ENCODE measurements around the gene DPYSL4. TPM values are rescaled to one million over a fixed set of nuclear protein-coding genes. Genes with fewer than 3 reads are reported as not detected.

The DPYSL4 gene
- total RNA-seq, 3 donors from 2014 or later (not counting 1 experiment from before 2014, with no cell fraction given), result 0.40 to 1.3 (median 1.0) TPM

DNA sequence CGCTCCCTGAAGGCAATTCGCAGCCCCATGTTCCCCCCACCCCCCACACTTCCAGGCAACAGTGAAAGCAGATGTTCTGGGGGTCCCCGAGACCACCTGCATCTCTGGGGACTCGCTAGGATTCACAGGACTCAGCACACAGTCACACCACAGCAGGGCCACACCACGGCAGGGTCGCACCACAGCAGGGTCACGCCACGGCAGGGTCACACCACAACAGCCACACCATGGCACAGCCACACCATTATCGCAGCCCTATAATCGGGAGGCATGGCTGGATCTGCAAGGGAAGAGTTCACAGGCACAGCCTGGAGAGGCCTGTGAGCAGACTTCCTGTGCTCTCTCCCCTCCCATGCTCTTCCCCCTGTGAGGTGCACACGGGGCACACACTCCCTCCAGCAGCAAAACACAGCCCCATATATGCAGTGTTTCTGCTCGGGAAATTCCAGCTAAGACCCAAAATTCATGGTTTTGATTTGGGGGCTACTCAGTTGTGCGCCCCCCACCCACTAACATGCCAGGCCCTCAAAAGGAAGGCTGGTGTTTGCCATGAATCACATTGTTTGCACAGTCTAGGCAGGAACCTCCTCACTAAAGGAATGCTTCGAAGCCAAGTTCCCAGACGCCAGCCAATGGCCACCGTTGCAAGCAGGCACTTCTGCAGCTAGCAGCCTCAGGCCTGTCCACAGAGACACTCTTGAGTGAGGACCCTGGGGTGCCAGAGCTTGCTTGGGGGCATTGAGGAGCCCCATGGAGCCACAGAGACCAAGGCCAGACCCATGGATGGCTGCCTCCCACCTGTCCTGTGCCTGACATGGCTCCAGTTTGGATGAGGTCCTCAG lies 7.0 kb upstream of the DPYSL4 start:
- Mint-ChIP-seq H3K36me3 (no peaks in the 10 kb centered on the region), H3K4me1 (no peaks in the 10 kb centered on the region), H3K27ac (no peak overlapping the region), H3K27me3 (ENCODE audit: low read depth in 2 of 2) (peaks cover 33 to 49% of the 10 kb centered on the region in 2 donors), H3K9me3 (no peaks in the 10 kb centered on the region), H3K4me3 (no peak overlapping the region)
- Histone ChIP-seq H3K27ac (ENCODE audit: low read length) (no peak overlapping the region), H3K4me1 (ENCODE audit: control insufficient read depth, insufficient read depth, low read length) (peaks cover 4% of the 10 kb centered on the region), H3K9me3 (ENCODE audit: control insufficient read depth, insufficient read depth, low read length) (no peaks in the 10 kb centered on the region), H3K4me3 (ENCODE audit: low read length) (no peak overlapping the region), H3K27me3 (ENCODE audit: control insufficient read depth, insufficient read depth, low read length) (peaks cover 25% of the 10 kb centered on the region), H3K36me3 (ENCODE audit: control insufficient read depth, insufficient read depth, low read length) (no peaks in the 10 kb centered on the region)
- intact Hi-C loops (cut with micrococcal nuclease), result no loop called here
- TF ChIP-seq, protein P1, sequence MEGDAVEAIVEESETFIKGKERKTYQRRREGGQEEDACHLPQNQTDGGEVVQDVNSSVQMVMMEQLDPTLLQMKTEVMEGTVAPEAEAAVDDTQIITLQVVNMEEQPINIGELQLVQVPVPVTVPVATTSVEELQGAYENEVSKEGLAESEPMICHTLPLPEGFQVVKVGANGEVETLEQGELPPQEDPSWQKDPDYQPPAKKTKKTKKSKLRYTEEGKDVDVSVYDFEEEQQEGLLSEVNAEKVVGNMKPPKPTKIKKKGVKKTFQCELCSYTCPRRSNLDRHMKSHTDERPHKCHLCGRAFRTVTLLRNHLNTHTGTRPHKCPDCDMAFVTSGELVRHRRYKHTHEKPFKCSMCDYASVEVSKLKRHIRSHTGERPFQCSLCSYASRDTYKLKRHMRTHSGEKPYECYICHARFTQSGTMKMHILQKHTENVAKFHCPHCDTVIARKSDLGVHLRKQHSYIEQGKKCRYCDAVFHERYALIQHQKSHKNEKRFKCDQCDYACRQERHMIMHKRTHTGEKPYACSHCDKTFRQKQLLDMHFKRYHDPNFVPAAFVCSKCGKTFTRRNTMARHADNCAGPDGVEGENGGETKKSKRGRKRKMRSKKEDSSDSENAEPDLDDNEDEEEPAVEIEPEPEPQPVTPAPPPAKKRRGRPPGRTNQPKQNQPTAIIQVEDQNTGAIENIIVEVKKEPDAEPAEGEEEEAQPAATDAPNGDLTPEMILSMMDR (IDR thresholded peaks at IDR 0.05), result no peak
- DNase-seq (no peak), ATAC-seq (no peak)
- WGBS (ENCODE audit: insufficient coverage), result 75% methylated on average over 16 of the region's 16 CpGs

DNA sequence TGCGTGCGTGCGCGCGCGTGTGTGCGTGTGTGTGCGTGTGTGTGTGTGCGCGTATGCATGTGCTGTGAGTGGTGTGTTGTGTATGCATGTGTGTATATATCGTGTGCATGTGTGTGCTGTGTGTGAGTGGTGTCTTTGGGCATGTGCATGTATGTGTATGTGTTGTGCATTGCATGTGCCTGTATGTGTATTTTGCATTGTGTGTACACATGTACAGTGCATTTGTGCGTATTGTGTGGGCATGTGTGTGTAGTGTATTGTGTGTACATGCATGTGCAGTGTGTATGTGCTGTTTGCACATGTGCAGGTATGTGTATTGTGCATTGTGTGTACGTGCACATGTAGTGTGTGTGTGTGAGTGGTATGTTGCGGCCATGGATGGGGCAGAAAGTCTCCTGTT lies 6.0 kb upstream of the DPYSL4 start:
- Histone ChIP-seq H3K4me3 (ENCODE audit: low read length) (no peak overlapping the region), H3K27ac (ENCODE audit: low read length) (no peak overlapping the region), H3K4me1 (ENCODE audit: control insufficient read depth, insufficient read depth, low read length) (peaks cover 9% of the 10 kb centered on the region), H3K36me3 (ENCODE audit: control insufficient read depth, insufficient read depth, low read length) (no peaks in the 10 kb centered on the region), H3K27me3 (ENCODE audit: control insufficient read depth, insufficient read depth, low read length) (peaks cover 31% of the 10 kb centered on the region), H3K9me3 (ENCODE audit: control insufficient read depth, insufficient read depth, low read length) (no peaks in the 10 kb centered on the region)
- no peak overlapping the region for H3K4me3 Mint-ChIP-seq
- peaks cover 37 to 45% of the 10 kb centered on the region in 2 donors for H3K27me3 Mint-ChIP-seq (ENCODE audit: low read depth in 2 of 2)
- DNase-seq, result no peak
- no peak overlapping the region for H3K27ac Mint-ChIP-seq
- no peaks in the 10 kb centered on the region for H3K9me3 Mint-ChIP-seq
- TF ChIP-seq, protein P1 (IDR thresholded peaks at IDR 0.05), result no peak
- ATAC-seq, result no peak
- 47% methylated on average over 14 of the region's 14 CpGs for WGBS (ENCODE audit: insufficient coverage)
- H3K36me3 Mint-ChIP-seq, result no peaks in the 10 kb centered on the region
- intact Hi-C loops (cut with micrococcal nuclease), result no loop called here
- no peaks in the 10 kb centered on the region for H3K4me1 Mint-ChIP-seq

- no peaks in the 10 kb centered on the region for H3K9me3 Mint-ChIP-seq
- no peak for DNase-seq
These were observed 4.9 kb upstream of the DPYSL4 start for GRCh38 chr10:132181691-132182425.

More at GRCh38 chr10:132181691-132182425, 4.9 kb upstream of the DPYSL4 start:
- Histone ChIP-seq H3K4me3 (ENCODE audit: low read length) (no peak overlapping the region), H3K27me3 (ENCODE audit: control insufficient read depth, insufficient read depth, low read length) (peaks cover 23% of the 10 kb centered on the region), H3K4me1 (ENCODE audit: control insufficient read depth, insufficient read depth, low read length) (peaks cover 11% of the 10 kb centered on the region), H3K9me3 (ENCODE audit: control insufficient read depth, insufficient read depth, low read length) (no peaks in the 10 kb centered on the region), H3K36me3 (ENCODE audit: control insufficient read depth, insufficient read depth, low read length) (no peaks in the 10 kb centered on the region), H3K27ac (ENCODE audit: low read length) (no peak overlapping the region)
- intact Hi-C loops (cut with micrococcal nuclease), result no loop called here
- TF ChIP-seq, protein P1 (IDR thresholded peaks at IDR 0.05), result no peak
- no peak for ATAC-seq
- 77% methylated on average over 25 of the region's 25 CpGs for WGBS (ENCODE audit: insufficient coverage)
- H3K36me3 Mint-ChIP-seq, result no peaks in the 10 kb centered on the region
- peaks cover 34 to 39% of the 10 kb centered on the region in 2 donors for H3K27me3 Mint-ChIP-seq (ENCODE audit: low read depth in 2 of 2)
- H3K27ac Mint-ChIP-seq, result no peak overlapping the region
- peaks cover 0 to 5% of the 10 kb centered on the region in 2 donors for H3K4me1 Mint-ChIP-seq
- H3K4me3 Mint-ChIP-seq, result no peak overlapping the region

Measured in natural killer cell (primary cell).